ENCODE measurements around the gene ZNF189. TPM values are rescaled to one million over a fixed set of nuclear protein-coding genes. Genes with fewer than 3 reads are reported as not detected.

The ZNF189 gene
- polyA plus RNA-seq, 1 donor (not counting 4 experiments of a cell fraction or from before 2014, with no cell fraction given) = 8.7 TPM

- no peak for FAIRE-seq
Observed at GRCh38 chr9:101442318-101442717, 43.7 kb downstream of the ZNF189 start.

GRCh38 chr9:101442736-101443135 lies 44.1 kb downstream of the ZNF189 start:
- no peak overlapping the region for H3K9ac ChIP-seq (ENCODE audit: control insufficient read depth, extremely low read depth, insufficient read depth, low read length)
- H3K9me3 ChIP-seq (ENCODE audit: control insufficient read depth, low read depth, low read length) = no peaks in the 10 kb centered on the region
- dilution Hi-C loops (cut with MboI; ENCODE audit: extremely low pct_ligation_motif_present, low sequenced_read_pairs) = no loop called here
- H4K20me1 ChIP-seq (ENCODE audit: control insufficient read depth, extremely low read depth, insufficient read depth, low read length) = no peaks in the 10 kb centered on the region
- H3K27ac ChIP-seq (ENCODE audit: control insufficient read depth, insufficient read depth, low read length) = no peak overlapping the region
- no peaks in the 10 kb centered on the region for H3K9me1 ChIP-seq (ENCODE audit: control insufficient read depth, extremely low read depth, insufficient read depth, low read length)
- no peak for FAIRE-seq
- no peak for TF ChIP-seq CTCF (optimal IDR thresholded peaks at IDR 0.05 in 1 of 3, IDR thresholded peaks at IDR 0.05 in 1 of 3, conservative IDR thresholded peaks at IDR 0.05 in 1 of 3; ENCODE audit: extremely low read depth in 1 of 3, insufficient read depth in 2 of 3, low read length in 3 of 3)
- TF ChIP-seq EZH2 (IDR thresholded peaks at IDR 0.05; ENCODE audit: low read length) = no peak
- H3K27me3 ChIP-seq (ENCODE audit: control insufficient read depth, extremely low read depth, insufficient read depth, low read length) = no peaks in the 10 kb centered on the region
- H3K36me3 ChIP-seq (ENCODE audit: control insufficient read depth in 2 of 2, extremely low read depth in 1 of 2, insufficient read depth in 2 of 2, low read length in 2 of 2) = no peaks in the 10 kb centered on the region
- DNase-seq (ENCODE audit: low read depth, low spot score) = no peak
- H3K4me1 ChIP-seq (ENCODE audit: control insufficient read depth, extremely low read depth, insufficient read depth, low read length) = no peaks in the 10 kb centered on the region
- H3K4me3 ChIP-seq (ENCODE audit: control insufficient read depth in 2 of 3, extremely low read depth in 1 of 3, insufficient read depth in 2 of 3, low read depth in 1 of 3, low read length in 3 of 3) = no peak overlapping the region
- no peaks in the 10 kb centered on the region for H3K79me2 ChIP-seq (ENCODE audit: control insufficient read depth, insufficient read depth, low read length)
- H3K4me2 ChIP-seq (ENCODE audit: control insufficient read depth, extremely low read depth, insufficient read depth, low read depth, low read length) = no peak overlapping the region
- H2AFZ ChIP-seq (ENCODE audit: control insufficient read depth, low read length) = no peak overlapping the region

More at GRCh38 chr9:101442318-101442717, 43.7 kb downstream of the ZNF189 start:
- no peaks in the 10 kb centered on the region for H3K27me3 ChIP-seq (ENCODE audit: control insufficient read depth, extremely low read depth, insufficient read depth, low read length)
- no peak overlapping the region for H3K4me3 ChIP-seq (ENCODE audit: control insufficient read depth in 2 of 3, extremely low read depth in 1 of 3, insufficient read depth in 2 of 3, low read depth in 1 of 3, low read length in 3 of 3)
- no peak for DNase-seq (ENCODE audit: low read depth, low spot score)
- no peaks in the 10 kb centered on the region for H4K20me1 ChIP-seq (ENCODE audit: control insufficient read depth, extremely low read depth, insufficient read depth, low read length)
- H3K4me1 ChIP-seq (ENCODE audit: control insufficient read depth, extremely low read depth, insufficient read depth, low read length) = no peaks in the 10 kb centered on the region
- H3K27ac ChIP-seq (ENCODE audit: control insufficient read depth, insufficient read depth, low read length) = no peak overlapping the region
- H3K9ac ChIP-seq (ENCODE audit: control insufficient read depth, extremely low read depth, insufficient read depth, low read length) = no peak overlapping the region
- no peak overlapping the region for H3K4me2 ChIP-seq (ENCODE audit: control insufficient read depth, extremely low read depth, insufficient read depth, low read depth, low read length)
- no peaks in the 10 kb centered on the region for H3K9me1 ChIP-seq (ENCODE audit: control insufficient read depth, extremely low read depth, insufficient read depth, low read length)
- H3K79me2 ChIP-seq (ENCODE audit: control insufficient read depth, insufficient read depth, low read length) = no peaks in the 10 kb centered on the region
- no peak overlapping the region for H2AFZ ChIP-seq (ENCODE audit: control insufficient read depth, low read length)
- H3K36me3 ChIP-seq (ENCODE audit: control insufficient read depth in 2 of 2, extremely low read depth in 1 of 2, insufficient read depth in 2 of 2, low read length in 2 of 2) = no peaks in the 10 kb centered on the region
- no peaks in the 10 kb centered on the region for H3K9me3 ChIP-seq (ENCODE audit: control insufficient read depth, low read depth, low read length)
- dilution Hi-C loops (cut with MboI; ENCODE audit: extremely low pct_ligation_motif_present, low sequenced_read_pairs) = no loop called here
- no peak for TF ChIP-seq EZH2 (IDR thresholded peaks at IDR 0.05; ENCODE audit: low read length)
- no peak for TF ChIP-seq CTCF (optimal IDR thresholded peaks at IDR 0.05 in 1 of 3, IDR thresholded peaks at IDR 0.05 in 1 of 3, conservative IDR thresholded peaks at IDR 0.05 in 1 of 3; ENCODE audit: extremely low read depth in 1 of 3, insufficient read depth in 2 of 3, low read length in 3 of 3)
